ENCODE data around the gene CLTB.

The CLTB gene

GRCh38 chr5:176400382-176401156 is 15.8 kb downstream of the CLTB start:
- DNase-seq = no peak

GRCh38 chr5:176397736-176398420 is 18.5 kb downstream of the CLTB start:
- no peak for DNase-seq

- DNase-seq = peak; percentile 13
Measured at GRCh38 chr5:176396330-176396729, 20.0 kb downstream of the CLTB start.

GRCh38 chr5:176394881-176395675 is 21.3 kb downstream of the CLTB start:
- no peak for DNase-seq

DNA sequence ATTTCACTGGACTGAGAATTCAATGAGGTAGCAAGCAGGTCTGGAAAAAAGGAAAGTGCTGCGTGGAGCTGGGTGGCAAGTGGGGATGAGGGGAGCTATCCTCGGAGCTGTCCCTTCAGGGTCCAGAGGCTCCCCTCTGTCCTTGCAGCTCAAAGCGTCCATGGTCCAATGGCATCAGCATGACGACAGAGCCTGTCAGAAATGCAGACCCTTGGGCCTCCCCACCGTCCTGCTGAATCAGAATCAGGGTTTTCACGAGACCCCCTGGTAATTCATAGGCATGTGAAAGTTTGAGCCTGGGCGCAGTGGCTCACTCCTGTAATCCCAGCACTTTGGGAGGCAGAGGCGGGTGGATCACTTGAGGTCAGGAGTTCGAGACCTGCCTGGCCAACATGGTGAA is 22.2 kb downstream of the CLTB start:
- no peak for DNase-seq

DNA sequence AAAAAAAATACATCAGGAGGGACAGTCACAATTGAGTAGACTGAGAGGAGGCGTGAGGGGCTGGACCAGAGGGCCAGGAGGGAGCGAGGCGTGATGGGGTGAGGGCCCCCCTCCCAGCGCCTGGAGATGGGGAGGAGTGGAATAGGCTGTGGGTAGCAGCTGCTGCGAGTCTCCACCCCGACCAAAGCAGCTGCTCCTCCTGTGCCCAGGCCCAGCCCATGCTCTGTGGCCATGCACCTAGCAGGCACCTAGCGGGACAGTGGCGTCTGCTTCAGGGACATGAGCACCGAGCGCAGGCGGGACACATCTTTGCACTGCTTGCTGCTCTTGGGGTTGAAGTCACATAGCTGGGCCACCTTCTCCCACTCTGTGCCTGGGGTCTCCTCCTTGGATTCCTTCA is 23.8 kb downstream of the CLTB start:
- no peak for DNase-seq

- no peak for DNase-seq
Measured at GRCh38 chr5:176391999-176392398, 24.3 kb downstream of the CLTB start.

DNA sequence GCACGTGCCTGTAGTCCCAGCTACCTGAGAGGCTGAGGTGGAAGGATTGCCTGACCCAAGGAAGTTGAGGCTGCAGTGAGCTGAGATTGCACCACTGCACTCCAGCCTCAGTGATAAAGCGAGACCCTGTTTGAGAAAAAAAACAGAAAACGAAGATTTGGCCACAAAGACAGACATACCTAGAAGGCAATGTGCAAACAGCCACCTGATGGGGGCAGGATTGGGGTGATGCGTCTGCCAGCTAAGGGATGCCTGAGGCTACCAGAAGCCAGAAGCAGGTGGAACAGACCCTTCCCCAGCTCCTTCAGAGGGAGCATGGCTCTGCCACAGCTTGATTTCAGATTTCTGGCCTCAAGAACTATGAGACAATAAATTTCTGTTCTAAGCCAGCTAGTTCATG is 24.9 kb downstream of the CLTB start:
- DNase-seq = no peak

GRCh38 chr5:176389135-176390123 is 26.9 kb downstream of the CLTB start:
- no peak for DNase-seq

- DNase-seq = peak; percentile 90
Measured at GRCh38 chr5:176388444-176389134, 27.8 kb downstream of the CLTB start, which contains the start of the genes HIGD2A and NOP16. HIGD2A (plus strand) TSS chr5:176388751; CDS start chr5:176388820, 69 bp downstream. NOP16 (minus strand) TSS chr5:176388598; CDS start chr5:176388539, 59 bp downstream.

GRCh38 chr5:176388003-176388443 is 28.3 kb downstream of the CLTB start:
- DNase-seq = no peak

- no peak for DNase-seq
Measured at GRCh38 chr5:176387384-176387925, 28.9 kb downstream of the CLTB start.

- no peak for DNase-seq
Measured at GRCh38 chr5:176386491-176386890, 29.8 kb downstream of the CLTB start.

DNA sequence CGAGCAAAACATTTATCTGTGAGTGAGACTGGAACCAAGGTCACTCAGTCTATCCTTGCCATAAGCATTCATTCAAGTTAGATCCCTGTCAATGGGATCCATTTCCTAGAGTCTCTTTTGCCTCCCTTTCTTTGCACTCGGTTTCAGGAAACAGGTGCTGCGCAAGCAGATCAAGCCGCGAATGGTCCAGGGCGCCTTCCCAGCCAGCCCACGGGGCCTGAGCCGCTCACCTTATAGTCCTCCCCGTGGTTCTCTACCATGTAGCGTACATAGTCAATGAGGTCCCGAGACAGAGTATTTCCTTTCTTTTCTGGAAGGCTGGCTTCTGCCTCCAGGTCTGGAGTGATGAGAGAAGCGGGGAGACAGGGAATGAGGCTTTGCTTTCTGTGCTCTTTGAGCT is 31.3 kb downstream of the CLTB start:
- DNase-seq = no peak

- no peak for DNase-seq
Measured at GRCh38 chr5:176384366-176384930, 31.9 kb downstream of the CLTB start.

GRCh38 chr5:176383961-176384360 is 32.4 kb downstream of the CLTB start:
- DNase-seq = no peak

- no peak for DNase-seq
Measured at GRCh38 chr5:176383248-176383905, 33.0 kb downstream of the CLTB start.

DNA sequence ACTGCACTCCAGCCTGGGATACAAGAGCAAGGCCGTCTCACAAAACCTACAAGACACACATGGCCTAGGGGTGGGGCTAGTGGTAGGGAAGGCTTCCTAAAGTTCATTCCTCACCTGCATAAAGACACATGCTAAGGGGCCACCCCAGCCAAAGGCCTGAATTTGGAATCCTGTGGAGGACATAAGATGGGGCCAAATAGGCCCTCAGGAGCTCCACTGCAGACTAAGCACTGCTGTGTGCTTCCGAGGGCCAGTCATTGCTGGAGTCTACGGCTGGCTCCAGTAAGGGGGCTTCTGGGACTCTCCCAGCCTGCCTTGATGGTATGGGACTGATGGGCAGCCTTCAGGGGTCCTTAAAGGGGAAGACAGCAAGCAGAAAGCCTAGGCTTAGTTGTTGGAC is 33.6 kb downstream of the CLTB start:
- no peak for DNase-seq

DNA sequence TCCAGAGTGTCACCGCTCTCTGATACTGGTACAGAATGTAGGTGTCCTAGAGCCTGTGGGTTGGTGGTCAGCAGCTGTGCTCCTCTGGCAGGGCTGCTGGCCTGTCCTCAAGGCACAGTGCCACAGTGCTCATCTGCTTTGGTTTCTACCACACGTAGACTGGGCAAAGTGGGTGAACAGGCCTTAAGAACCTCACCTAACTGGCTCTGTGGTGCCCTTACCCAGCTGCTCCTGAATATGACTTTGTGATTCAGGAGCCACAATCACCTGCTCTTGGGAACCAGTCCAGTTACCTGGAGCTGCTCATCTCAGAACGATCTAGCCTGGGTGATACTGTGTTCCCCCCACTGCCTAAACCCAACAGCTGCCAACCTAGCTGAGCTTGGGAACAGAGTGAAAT is 34.4 kb downstream of the CLTB start:
- DNase-seq = no peak

- DNase-seq = no peak
Measured at GRCh38 chr5:176381423-176381822, 34.9 kb downstream of the CLTB start.
